Stimulated activated naive CD8-positive, alpha-beta T cell treated with anti-CD3 and anti-CD28 coated beads, Interleukin-15, Interleukin-2, amounts not matched to agents 100 U/mL and 50 U/mL, for 24 hours (primary cell): ENCODE measurements around the gene KLHL8.
"Not testable (repeated sequence)": the region's sequence is repeated elsewhere in the genome, so short reads cannot be mapped to it uniquely, and the experiment has no call there.

Experiments used
- ATAC-seq: fragments of 150-1000 bp; cut with Tn5 transposase; one replicate; pipeline ENCODE4 v1.10.0; 2021
- DNase-seq: peaks from one replicate; pipeline ENCODE4 v3.0.0; 2021

KLHL8 gene

DNA sequence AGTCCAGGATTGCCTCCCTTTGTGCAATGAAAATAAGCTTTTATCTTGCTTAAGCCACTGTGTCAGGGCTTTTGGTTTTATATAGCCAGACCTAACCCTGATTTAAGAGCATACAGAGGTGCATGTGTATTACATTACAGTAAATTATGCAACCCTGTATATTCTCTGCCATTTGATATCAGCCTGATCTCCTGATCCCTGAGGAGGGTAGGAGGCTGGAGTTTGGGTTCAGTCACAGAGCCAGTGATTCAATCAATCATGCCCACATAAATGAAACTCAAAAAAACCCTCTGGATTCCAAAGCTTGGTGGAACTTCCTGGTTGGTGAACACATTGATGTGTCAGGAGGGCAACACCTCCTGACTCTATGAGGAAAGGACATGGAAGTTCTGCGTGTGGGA, 7.3 kb upstream of the KLHL8 start:
- no peak for ATAC-seq

DNA sequence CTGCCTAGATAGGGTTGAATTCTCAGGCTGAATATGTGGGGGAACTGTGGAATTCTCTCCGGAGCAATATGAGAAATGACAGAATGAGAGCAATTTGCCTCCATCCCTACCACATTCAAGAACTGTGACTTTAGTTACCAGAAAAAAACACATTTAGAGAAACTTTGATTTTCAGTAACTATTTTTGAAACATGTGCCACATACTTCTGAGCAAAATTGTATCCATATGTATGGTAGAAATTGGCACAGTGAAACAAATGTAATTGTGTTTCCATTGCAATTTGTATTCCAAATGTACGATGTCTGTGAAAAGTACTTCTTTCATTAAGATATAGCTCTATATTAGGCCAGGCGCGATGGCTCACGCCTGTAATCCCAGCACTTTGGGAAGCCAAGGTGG, 5.5 kb upstream of the KLHL8 start:
- ATAC-seq, result no peak
- no peak for DNase-seq

More for the DNA sequence above, 7.3 kb upstream of the KLHL8 start:
- DNase-seq, result no peak

DNA sequence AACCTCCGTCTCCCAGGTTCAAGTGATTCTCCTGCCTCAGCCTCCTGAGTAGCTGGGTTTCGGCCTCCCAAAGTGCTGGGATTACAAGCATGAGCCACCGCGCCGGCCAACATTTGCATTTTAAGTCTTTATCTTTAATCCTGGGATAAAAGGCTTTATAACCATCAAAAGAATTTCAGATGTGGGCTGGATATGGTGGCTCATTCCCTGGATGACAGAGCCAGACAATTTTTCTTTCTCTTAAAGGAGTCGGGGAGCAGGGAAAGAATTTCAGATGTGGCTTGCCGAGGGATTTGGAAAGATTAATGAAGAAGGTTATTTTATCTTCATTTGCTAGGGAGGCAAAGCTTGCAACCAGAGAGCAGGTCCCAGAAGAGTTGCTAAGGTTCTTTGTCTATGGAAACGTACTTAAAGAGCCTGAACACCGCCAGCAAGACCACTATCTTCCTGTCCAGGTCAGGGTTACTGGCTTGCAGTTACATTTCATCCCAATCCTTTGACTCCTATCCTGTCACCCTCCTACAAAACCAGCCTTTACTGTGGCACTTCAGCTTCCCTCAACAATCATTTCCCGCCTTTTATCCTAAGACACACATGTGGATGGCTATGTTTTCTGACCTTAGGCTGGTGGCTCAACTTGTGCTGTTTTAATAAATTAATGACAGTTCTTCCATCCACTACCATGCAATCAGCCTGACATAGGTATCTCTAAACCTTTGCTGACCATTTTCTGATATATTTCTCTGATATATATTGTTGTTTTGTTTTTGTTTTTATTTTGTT, 3.9 kb upstream of the KLHL8 start:
- ATAC-seq (no peak), DNase-seq (no peak)

DNA sequence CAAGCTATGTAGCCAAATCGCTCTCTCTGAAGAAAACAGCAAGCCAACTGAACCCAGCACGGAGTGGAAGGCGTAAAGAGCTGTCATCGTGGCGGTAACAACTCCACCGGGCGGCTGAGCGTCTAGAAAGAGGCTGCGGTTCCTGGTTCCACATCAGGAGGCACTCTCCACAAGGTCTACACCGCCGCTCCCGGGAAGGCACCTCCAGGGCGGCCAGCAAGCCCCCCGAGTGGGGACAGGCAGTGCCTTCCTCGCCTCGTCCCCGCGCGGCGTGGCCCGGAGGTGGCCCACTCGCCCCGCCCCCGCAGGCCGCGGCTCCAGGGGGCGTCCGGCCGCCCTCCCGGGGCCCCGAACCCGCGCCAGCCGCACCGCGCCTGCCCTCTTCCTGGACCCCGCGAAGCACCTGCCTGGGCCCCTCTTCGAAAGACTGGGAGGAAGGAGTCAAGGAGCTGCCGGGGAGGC, 755 bp downstream of the KLHL8 start:
- peak; percentile 34 for ATAC-seq
- DNase-seq, result peak; percentile 61

DNA sequence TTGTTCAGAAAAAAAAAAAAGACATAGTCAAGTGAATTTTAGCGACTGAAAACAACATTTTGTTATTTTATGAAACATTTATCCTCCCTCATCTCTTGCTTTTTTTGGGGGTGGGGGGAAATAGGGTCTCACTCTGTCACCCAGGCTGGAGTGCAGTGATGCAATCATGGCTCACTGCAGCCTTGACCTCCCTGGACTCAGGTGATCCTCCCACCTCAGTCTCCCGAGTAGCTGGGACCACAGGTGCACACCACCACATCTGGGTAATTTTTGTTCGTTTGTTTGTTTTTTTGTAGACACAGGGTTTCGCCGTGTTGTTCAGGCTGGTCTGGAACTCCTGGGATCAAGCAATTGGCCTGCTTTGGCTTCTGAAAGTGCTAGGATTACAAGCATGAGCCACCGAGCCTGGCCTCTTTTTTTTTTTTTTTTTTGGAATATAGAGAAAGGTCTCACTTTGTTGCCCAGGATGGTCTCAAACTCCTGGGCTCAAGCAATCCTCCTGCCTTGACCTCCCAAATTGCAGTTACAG, 3.1 kb downstream of the KLHL8 start:
- DNase-seq, ATAC-seq: not testable (repeated sequence)

DNA sequence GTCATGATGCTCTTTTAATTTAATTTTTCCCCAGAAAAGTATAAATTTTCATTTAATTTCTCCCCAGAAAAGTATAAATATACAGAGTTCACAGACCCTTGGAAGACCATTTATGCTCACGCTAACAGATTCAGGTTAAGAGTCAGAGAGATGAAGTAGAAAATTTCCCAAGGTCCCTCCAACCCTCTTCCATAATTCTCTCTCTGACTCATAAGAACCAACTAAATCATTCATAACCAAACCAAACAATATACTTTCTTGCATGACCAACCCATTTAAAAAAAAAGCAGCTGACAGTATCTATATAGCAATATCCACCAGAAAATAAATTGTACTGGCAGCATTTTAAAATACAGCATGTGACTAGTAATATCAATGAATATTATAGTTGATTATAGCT, 3.9 kb downstream of the KLHL8 start:
- no peak for DNase-seq
- ATAC-seq, result no peak

DNA sequence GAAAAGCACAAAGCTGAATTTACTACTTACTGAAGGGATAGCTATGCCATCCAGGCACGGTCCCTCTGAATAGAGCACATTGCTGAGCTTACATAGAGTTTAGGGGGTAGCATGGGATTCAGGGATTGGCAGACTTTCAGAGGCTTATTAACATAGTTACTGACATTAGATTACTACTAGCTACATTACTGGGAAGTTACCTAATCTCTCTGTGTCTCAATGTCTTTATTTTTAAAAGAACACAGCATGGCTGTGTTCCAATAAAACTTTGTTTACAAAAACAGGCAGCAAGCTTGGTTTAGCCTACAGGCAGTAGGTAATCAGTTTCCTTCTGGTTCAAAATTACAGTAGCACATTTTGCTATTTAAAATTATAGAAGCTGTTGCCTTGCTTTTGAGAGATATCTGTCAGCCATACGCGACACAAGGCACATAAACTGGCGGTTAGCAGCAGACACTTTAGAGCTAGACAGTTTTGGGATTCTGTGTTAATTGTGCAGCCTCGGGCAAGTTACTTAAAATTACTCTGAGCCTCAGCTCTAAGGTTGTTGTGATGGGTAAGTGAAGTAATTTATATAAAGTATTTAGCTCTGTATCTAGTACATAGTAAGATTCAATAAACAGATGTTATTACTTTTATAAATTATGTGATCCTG, 6.9 kb downstream of the KLHL8 start:
- DNase-seq, result no peak
- no peak for ATAC-seq

DNA sequence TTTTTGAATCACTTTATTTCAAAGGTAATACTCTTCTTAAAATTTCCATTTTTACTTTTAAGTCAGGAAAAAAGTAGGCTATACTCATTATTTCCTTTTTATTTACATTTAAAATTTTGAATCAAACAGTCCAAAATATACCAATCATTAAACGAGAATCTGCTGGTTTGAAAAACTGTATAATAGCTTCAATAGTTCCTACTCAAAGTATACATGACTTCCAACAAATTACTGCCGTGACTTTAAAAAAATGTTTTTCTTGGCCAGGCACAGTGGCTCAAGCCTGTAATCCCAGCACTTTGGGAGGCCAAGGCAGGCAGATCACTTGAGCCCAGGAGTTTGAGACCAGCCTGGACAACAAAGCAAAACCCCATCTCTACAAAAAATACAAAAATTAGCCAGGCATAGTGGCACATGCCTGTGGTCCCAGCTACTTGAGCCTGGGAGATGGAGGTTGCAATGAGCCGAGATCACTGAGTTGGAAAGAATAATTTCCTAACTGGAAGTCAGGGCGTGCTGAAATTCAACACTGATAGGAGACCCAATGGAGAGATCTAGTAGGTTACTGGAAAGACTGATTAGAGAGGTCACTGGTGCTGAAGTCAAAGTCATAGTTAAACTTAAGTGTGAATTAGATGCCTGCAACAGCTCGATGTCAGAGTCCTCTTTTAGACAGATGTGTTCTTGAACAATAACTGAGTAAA, 9.0 kb downstream of the KLHL8 start:
- DNase-seq (no peak), ATAC-seq (no peak)

DNA sequence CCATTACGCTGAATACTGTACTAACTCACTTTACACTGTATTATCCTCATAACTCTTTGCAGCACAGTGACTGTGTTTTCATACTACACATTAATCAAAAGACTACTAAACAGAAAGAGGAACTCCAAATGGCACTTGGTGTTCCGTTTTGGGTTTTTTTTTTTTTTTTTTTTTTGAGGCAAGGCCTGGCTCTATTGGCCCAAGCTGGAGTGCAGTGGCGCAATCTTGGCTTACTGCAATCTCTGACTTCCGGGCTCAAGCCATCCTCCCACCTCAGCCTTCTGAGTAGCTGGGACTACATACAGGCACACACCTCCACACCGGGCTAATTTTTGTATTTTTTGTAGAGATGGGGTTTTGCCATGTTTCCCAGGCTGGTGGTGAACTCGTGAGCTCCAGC, 10.7 kb downstream of the KLHL8 start:
- peak; percentile 21 for DNase-seq
- ATAC-seq, result peak; percentile 71

DNA sequence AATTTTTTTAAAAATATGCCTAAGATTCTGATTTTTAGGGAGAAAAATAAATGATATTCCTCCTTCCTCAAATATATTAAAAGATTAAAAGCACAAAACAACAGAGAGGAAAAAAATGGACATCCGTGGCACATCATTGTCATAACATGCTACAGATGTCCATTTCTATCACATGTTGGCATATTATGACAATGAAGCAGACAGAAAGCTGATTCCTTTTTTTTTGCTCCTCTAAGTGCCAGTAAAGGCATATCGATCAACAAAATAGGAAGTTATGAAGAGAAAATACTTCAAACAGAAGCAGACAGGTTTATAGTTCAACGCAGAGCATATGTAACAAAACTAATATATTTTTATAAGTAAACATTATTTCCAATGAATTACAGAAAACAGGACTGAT, 11.2 kb downstream of the KLHL8 start:
- no peak for DNase-seq
- no peak for ATAC-seq

DNA sequence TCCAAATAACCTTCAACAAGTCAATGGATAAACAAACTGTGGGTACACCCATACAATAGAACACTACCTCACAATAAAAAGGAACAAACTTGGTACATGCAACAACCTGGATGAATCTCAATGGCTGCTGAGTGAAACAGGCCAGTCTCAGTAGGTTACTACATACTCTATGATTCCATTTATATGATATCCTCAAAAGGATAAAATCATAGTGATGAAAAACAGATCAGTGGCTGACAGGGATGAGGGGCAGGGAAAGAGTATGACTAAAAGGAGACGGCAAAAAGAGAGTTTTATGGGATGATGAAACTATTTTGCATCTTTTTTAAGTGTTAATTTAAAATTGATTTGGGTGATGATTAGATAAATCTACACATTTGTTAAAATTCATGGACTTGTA, 15.9 kb downstream of the KLHL8 start:
- no peak for ATAC-seq

DNA sequence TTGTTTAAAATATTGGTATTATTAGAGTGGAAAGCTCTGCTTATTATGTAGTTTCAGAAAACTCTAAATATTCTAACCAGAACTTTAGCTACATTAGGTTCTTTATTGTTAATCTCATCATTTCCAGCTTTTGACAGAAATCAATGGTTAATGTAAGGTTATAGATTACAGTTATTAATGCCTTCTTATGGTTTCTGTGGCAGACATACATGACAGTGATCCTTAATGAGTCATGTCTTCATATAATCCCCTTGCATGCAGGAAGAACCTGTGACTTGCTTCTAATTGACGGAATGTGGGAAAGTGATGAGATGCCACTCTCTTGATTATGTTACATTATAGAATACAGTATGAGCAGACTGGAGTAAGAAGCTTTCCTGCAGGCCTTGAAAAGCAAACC, 23.5 kb downstream of the KLHL8 start:
- no peak for DNase-seq
- ATAC-seq, result no peak

More for the DNA sequence above, 15.9 kb downstream of the KLHL8 start:
- no peak for DNase-seq

DNA sequence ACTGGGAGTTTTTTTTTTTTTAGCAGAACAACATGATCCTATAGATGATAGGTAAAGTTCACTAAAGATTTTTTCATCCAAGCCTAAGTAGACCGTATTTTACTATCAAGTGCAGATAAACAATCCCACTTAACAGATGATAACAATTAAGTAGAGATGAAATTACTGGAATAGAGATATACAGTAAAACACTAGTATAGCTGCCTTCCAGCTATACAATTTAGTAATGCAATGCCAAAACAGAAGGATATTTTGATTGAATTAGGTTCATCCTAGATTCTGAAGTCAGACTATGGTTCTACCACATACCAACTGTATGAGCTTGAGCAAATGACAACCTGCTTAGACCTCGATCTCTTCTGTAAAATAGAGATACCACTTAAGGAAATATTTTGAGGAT, 24.3 kb downstream of the KLHL8 start:
- no peak for DNase-seq
- ATAC-seq, result no peak

DNA sequence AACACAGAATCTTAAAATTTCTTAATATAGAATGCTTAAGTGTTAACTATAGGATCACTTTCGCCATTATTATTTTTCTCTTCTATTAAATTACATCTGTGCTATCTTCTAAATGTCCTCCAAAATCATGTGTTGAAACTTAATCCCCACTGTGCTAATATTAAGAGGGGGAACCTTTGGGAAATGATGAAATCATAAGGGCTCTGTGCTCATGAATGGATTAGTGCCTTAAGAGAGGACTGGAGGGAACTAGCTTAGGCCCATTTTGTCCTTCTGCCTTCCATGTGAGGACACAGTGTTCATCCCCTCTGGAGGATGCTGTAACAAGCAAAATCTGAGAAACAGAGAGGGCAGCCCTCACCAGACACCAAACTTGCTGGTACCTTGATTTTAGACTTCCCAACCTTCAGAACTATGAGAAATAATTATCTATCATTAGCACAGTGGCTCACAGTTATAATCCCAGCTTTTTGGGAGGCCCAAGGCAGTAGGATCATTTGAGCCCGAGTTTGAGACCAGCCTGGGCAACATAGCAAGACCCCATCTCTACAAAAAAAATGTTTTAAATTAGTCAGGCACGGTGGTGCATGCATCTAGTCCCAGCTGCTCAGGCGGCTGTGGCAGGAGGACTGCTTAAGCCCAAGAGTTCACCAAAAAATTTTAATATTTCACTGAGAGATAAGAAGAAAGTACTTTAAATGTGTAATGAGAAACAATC, 26.3 kb downstream of the KLHL8 start:
- ATAC-seq (no peak), DNase-seq (no peak)

DNA sequence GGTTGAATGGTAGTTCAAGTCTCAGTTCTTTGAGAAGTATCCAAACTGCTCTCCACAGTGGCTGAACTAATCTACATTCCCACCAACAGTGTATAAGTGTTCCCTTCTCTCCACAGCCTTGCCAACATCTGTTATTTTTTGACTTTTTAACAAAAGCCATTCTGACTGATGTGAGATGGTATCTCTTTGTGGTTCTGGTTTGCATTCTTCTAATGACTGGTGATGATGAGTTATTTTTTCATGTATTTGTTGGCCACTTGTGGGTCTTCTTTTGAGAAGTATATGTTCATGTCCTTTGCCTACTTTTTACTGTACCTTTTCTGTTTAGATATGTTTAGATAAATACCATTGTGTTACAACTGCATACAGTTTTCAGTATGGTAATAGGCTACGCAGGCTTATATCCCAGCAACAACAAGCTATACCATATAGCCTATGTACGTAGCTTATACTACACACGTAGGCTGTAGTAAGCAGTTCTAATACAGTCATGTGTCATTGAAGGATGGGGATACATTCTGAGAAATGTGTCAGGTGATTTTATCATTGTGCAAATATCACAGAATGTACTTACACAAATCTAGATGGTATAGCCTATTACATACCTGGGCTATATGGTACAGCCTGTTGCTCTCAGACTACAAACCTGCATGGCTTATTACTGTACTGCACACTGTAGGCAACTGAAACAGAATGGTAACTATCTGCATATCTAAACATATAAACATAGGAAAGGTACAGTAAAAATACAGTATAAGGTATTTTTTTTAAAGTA, 28.1 kb downstream of the KLHL8 start:
- ATAC-seq (no peak), DNase-seq (no peak)

DNA sequence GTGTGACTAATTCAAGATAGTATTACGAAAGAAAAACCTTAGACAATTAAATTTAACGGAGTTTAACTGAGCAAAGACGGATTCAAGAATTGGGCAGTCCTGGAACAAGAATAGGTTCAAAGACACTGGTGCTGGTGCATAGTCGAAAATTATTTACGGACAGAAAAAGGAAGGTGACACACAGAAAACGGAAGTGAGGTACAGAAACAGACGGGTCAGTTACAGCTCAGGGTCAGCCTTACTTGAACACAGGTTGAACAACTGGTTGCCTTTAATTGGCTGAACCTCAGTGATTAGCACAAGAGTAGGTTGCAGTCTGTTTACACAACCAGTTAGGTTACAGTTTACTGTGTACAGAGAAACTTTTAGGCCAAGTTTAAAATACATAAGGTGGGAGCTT, 31.5 kb downstream of the KLHL8 start:
- no peak for ATAC-seq

DNA sequence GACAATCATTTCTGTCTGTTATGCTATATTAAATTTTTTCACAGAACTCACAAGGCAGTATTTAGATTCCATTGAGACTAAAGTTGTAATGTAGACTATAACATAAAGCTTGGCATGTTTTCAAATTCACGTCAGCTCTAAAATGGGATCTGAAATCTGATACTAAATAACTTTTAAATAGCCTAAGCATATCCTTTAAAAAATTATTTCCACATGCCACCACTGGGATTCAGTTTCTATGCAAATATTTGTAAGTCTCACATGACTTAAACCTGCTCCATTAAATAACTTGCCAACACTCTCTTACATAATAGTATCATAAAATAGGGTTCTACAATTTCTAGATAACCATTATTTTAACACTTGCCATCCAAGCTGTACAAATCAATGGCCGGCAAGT, 32.4 kb downstream of the KLHL8 start:
- DNase-seq (no peak), ATAC-seq (no peak)

More for the DNA sequence above, 31.5 kb downstream of the KLHL8 start:
- no peak for DNase-seq

DNA sequence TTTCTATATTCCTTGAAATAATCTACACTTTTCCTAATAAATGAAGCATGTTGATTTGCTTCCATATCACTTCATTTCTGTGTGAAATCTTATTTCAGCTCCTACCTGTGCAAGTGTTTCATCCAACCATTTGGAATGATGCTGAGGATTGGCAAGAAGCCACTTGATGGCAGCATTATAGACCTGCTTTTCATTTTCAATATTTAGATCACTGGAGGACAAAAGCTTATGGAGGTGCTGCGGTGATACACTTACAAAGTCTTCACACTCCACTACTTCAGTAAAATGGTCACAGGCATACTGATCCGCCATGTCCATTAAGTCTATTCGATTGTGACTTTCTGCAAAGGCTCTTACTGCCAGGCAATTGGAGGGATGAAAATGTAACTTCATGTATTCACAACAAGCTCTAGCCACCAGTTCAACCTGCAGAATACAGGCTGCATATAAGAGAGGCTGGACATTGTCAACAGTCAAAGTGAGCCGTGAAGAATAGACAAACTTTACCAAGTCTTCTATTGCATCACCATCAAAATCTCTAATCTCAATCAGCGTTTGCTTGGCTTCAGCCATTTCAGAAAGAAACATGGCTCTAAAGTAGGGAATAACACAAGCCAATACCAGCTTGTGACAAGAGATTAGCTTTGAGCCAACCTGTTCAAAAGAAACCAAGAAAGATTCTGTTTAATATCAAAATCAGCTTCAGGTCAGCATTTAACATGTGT, 35.1 kb downstream of the KLHL8 start:
- ATAC-seq, result no peak

DNA sequence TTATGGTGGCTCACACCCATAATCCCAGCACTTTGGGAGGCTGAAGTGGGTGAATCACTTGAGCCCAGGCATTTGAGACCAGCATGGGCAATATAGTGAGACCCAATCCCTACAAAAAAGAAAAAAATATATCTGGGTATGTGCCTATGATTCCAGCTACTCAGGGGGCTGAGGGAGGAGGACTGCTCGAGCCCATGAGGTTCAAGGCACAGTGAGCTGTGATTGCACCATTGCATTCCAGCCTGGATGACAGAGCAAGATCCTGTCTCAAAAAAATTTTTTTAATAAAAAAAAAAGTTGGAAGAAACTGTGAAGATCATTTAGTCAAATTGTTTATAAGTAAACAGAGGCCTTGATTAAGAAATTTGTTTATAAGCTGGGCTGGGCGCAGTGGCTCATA, 39.7 kb downstream of the KLHL8 start:
- no peak for ATAC-seq
- DNase-seq, result no peak

More for the DNA sequence above, 35.1 kb downstream of the KLHL8 start:
- no peak for DNase-seq

DNA sequence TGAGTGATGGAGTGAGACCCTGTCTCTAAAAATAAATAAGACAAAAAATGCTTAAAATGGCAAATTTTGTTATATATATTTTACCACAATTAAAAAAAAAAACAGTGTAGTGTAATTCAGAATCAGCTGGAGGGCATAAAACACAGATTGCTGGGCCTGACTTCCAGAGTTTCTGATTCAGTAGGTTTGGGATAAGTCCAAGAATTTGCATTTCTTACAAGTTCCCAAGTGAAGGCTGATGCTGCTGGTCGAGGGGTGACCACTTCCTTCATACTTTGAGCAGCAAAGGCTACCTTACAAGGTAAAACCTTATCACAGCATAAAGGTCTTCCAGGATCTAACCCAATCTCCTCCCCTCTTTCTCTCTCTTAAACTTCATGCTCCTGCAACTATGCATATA, 40.7 kb downstream of the KLHL8 start:
- ATAC-seq, result no peak
- no peak for DNase-seq

DNA sequence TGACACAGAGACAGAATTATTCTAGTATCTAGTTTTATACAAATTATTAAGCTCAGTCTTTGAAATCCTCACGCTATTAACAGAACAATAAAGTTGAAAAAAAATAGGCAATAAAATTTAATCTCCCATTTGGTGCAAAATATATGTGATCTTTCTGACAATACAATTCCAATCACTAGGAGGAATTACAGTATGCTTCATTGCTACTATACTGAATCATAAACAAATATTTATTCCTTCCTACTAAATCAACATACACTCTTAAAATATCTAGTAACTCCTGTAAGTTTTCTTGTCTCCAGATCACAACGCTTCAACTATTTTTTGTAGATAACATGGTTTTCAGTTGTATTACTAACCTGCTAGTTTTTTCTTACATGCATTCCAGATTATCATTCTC, 45.7 kb downstream of the KLHL8 start:
- no peak for ATAC-seq

More for the DNA sequence above, 45.7 kb downstream of the KLHL8 start:
- DNase-seq, result no peak
